Type B pancreatic cell (in vitro differentiated cells): Measurements from ENCODE around the gene ARL16. TPM values are rescaled to one million over a fixed set of nuclear protein-coding genes. Genes with fewer than 3 reads are reported as not detected.

ENCODE experiments used
- DNase-seq: peaks from one replicate; pipeline ENCODE4 v3.0.0; 2021; ENCODE audit warnings: mixed read lengths; ENCODE audit not compliant: unreplicated experiment; ENCODE audit errors: extremely low spot score
- H3K27ac Mint-ChIP-seq: 2 replicates; pipeline ENCODE4 v1.8.0; 2021; ENCODE audit warnings: mild to moderate bottlenecking, mixed read lengths
- H3K27me3 Mint-ChIP-seq: 2 replicates; pipeline ENCODE4 v1.8.0; 2021; ENCODE audit warnings: mixed read lengths
- H3K36me3 Mint-ChIP-seq: 2 replicates; pipeline ENCODE4 v1.8.0; 2021; ENCODE audit warnings: mixed read lengths
- H3K4me1 Mint-ChIP-seq: one replicate; pipeline ENCODE4 v1.8.0; 2021; ENCODE audit warnings: mixed read lengths; ENCODE audit not compliant: unreplicated experiment
- H3K4me3 Mint-ChIP-seq: 2 replicates; pipeline ENCODE4 v1.8.0; 2021; ENCODE audit warnings: mild to moderate bottlenecking, mixed read lengths
- H3K9me3 Mint-ChIP-seq: 2 replicates; pipeline ENCODE4 v1.8.0; 2021; ENCODE audit warnings: mixed read lengths
- CTCF ChIP-seq: fragments of 200-600 bp; sonication (generic); conservative IDR thresholded peaks from 2 replicates; pipeline ENCODE4 v1.5.0; 2021; ENCODE audit warnings: antibody characterized with exemption, mild to moderate bottlenecking
- total RNA-seq: library from RNA; stranded (reverse); gene quantifications from 2 replicates; pipeline ENCODE4 v1.2.1, GENCODE V29; 2021; ENCODE audit warnings: low replicate concordance

Gene ARL16
- total RNA-seq, 1 donor from 2014 or later, result 47.2 TPM

GRCh38 chr17:81647640-81648012 lies 36.0 kb downstream of the ARL16 start:
- H3K9me3 Mint-ChIP-seq, result no peaks in the 10 kb centered on the region
- no peaks in the 10 kb centered on the region for H3K36me3 Mint-ChIP-seq
- peaks cover 4% of the 10 kb centered on the region for H3K4me1 Mint-ChIP-seq
- TF ChIP-seq CTCF, result no peak
- H3K4me3 Mint-ChIP-seq, result no peak overlapping the region
- H3K27ac Mint-ChIP-seq, result no peak overlapping the region
- DNase-seq, result no peak
- H3K27me3 Mint-ChIP-seq, result peaks cover 6% of the 10 kb centered on the region

- DNase-seq, result no peak
- Mint-ChIP-seq H3K36me3 (no peaks in the 10 kb centered on the region), H3K27me3 (peaks cover 6% of the 10 kb centered on the region), H3K9me3 (no peaks in the 10 kb centered on the region), H3K4me3 (no peak overlapping the region), H3K4me1 (peaks cover 4% of the 10 kb centered on the region), H3K27ac (no peak overlapping the region)
- no peak for TF ChIP-seq CTCF
These were observed 36.6 kb downstream of the ARL16 start for GRCh38 chr17:81646869-81647600.

- no peaks in the 10 kb centered on the region for H3K36me3 Mint-ChIP-seq
These were observed 38.3 kb downstream of the ARL16 start for GRCh38 chr17:81644976-81645952.

GRCh38 chr17:81644496-81644895 lies 39.1 kb downstream of the ARL16 start:
- Mint-ChIP-seq H3K9me3 (no peaks in the 10 kb centered on the region), H3K27ac (no peak overlapping the region), H3K4me3 (no peak overlapping the region), H3K27me3 (peaks cover 6% of the 10 kb centered on the region), H3K4me1 (no peaks in the 10 kb centered on the region), H3K36me3 (no peaks in the 10 kb centered on the region)
- no peak for TF ChIP-seq CTCF
- DNase-seq, result no peak

More at GRCh38 chr17:81644976-81645952, 38.3 kb downstream of the ARL16 start:
- no peaks in the 10 kb centered on the region for H3K9me3 Mint-ChIP-seq
- no peak overlapping the region for H3K27ac Mint-ChIP-seq
- DNase-seq, result no peak
- H3K4me3 Mint-ChIP-seq, result no peak overlapping the region
- H3K27me3 Mint-ChIP-seq, result peaks cover 6% of the 10 kb centered on the region
- H3K4me1 Mint-ChIP-seq, result no peaks in the 10 kb centered on the region
- no peak for TF ChIP-seq CTCF

- Mint-ChIP-seq H3K27ac (no peak overlapping the region), H3K9me3 (no peaks in the 10 kb centered on the region), H3K27me3 (no peaks in the 10 kb centered on the region), H3K4me1 (peaks cover 4% of the 10 kb centered on the region), H3K36me3 (no peaks in the 10 kb centered on the region), H3K4me3 (no peak overlapping the region)
- DNase-seq, result no peak
- TF ChIP-seq CTCF, result no peak
These were observed 41.6 kb downstream of the ARL16 start for GRCh38 chr17:81641825-81642489.
